ENCODE data around the gene USP32.

The USP32 gene

GRCh38 chr17:60153606-60154390 lies 238.1 kb downstream of the USP32 start:
- no peak for DNase-seq (ENCODE audit: low read depth)

DNA sequence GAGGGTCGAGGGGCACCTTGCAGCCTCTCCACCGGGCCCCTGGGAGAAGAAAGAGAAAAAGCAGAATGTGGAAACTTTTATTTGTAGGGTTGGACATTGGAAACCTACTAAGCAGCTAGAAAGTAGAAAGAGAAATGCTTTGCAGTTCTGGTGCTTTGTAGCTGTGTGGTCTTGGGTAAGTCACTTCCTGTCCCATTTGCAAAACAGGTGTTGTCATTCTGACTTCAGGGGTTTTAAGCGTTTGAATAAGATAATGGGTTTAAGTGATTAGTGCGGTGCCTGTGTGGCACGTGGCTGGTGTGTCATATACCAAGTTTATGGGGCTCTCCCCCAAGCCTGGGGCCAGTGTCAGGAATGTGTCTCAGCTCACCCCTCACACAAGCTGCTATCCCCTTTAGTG lies 240.6 kb downstream of the USP32 start:
- no peak for DNase-seq (ENCODE audit: low read depth)

GRCh38 chr17:60149691-60150582 lies 242.0 kb downstream of the USP32 start, which contains the start of gene CA4:
CA4 (plus strand) TSS chr17:60149973; CDS start chr17:60150035, 62 bp downstream.
- DNase-seq (ENCODE audit: low read depth): no peak

- DNase-seq (ENCODE audit: low read depth): no peak
Observed at GRCh38 chr17:60148373-60148772, 243.6 kb downstream of the USP32 start.

GRCh38 chr17:60147553-60148223 lies 244.2 kb downstream of the USP32 start:
- DNase-seq (ENCODE audit: low read depth): no peak

GRCh38 chr17:60146206-60146605 lies 245.7 kb downstream of the USP32 start:
- DNase-seq (ENCODE audit: low read depth): no peak

DNA sequence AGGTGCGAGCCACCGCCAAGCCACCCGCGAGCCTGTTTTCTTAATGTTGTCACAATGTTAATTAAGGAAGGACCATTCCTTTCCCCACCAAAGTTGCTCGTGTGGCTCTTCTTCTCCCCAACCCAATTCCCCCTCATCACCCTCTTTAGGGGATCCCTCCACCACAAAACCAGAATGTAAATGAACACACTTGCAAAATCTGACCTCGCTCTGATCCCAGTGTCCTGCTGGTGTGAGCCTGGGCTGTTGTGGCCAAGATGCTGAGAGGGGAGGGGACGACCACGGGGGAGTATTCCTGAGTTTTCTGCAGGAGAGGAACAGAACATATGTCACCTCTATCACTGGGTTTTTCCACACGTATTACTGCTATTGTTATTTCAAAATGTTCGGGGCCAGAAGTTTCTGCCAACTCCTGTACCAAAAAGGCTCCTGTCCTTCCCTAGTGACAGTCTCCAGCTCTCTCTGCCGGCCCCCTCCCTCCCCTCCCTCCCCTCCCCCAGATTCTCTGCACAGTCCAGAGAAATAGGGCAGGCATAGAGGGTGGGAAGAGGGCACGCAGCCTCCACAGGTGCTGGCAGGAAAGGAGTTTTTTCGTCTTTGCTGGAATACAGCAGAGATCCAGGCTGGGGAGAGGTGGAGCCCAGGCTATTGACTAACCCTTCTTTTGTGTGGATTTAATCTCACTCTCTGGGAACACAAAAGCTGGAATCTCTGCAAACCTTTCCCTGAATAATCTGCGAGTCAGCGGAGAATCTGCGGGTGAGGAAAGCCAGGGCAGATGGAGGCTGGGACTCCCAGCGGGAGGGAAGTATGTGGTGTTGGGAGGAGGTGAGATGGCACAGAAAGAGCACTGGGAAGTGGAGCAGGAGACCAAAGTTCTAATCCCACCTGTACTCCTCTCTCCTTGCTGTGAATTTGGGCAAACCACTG lies 246.7 kb downstream of the USP32 start:
- no peak for DNase-seq (ENCODE audit: low read depth)

DNA sequence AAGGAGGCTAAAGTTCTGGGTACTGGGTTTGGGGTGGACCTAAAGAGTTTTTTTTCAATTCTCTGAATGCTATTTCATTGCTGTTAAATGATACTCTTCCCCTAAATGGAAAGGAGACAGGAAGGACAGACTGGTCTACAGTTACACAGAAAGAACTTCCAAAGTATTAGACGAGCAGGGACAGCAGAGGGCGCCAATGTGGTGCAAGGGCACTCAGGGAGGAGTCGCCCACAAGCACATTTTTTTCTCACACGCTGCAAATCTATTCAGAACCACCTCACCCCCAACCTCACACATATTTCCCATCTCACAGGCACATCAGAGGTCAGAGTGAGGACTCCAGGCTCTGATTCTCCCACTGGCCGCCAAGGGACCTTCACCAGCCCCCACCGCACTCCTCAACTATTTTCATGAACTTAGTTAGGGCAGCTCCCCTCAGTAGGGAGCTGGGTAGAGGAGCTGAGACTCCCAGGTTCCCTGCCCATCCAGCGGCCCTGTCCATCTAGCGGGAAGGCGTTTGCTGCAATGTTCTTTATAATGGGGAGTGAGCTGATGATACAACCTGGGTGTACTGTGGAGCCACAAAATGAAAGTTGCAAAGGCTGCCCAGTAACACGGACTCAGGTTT lies 248.9 kb downstream of the USP32 start:
- DNase-seq (ENCODE audit: low read depth): peak; percentile 54

DNA sequence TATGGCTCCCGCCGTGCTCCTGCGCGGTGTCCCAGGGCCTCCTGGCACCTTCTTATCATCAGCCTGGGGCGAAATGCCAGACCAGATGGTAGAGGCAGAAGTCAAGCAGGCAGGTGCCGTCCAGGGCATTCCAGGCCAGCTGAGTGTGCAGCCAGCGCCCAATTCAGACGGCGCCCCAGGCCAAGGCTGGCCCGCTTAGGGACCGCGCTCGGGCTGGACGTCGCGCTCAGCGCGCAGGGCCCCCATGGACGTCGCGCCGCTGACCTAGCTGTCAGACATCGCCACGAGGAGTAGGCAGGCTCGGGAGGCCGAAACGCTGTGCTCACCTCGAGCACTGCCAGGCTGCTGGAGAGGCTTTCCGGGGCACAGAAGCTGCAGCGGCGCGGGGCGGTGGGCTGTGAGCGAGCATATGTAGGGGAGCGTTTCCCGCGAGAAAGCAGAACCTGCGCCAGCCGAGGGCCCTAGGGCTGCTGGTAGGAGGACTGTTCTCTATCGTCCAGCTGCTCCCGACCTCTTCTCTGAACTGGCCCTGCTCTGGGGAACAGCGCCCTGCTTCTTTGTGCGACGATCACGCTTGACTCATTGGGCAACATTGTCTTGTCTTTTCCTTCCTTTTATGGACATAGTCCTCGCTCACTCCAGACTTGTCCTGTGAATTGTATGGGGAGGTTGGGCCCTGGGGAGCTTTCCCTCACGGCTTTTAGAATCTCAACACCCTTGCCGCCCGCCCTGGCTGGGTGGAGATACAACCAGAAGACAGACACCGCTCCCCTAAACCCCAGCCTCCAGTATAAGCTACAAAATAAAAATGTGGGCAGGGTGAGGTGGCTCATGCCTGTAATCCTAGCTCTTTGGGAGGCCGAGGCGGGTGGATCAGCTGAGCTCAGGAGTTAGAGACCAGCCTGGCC lies 250.6 kb downstream of the USP32 start:
- no peak for DNase-seq (ENCODE audit: low read depth)

DNA sequence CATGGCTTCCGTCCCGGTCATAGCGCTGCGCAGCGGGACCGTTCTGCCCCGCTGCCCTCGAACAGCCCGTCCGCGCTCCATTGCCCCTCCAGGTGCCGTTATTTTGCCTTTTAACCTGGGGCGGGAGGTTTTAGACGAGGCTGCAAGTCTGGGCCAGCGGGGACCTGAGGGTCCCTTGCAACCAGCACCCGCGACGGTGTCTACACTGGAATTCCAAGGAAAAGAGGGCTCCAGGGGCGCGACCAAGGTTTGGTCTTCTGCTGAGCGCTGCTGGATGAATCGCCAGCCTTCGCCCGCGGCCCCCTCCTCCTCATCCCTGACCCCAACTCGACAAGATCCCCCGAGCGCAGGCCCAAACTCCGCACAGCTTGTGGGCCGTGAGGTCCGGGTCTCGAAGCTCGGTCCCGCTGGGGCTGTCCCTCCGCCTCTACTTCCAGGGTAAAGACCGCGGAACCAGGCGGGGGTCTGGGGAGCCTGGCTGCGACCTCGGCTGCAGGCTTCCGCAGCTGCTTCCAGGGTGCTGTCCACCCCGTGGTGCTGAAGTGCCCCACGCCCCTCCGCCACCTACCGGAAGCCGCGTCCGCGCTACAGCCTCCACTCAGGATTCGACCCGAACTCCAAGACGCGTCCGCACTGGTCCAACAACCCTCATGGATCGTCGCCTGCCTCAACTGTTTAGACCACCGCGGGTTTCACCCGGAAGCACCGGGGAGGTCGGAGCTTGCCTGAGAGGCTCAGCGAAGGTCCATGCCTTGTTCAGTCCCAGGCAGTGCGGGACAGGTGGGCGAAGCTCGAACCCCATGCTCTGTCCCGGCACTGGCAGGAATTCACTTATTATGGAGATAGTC lies 252.3 kb downstream of the USP32 start:
- peak; percentile 47 for DNase-seq (ENCODE audit: low read depth)

DNA sequence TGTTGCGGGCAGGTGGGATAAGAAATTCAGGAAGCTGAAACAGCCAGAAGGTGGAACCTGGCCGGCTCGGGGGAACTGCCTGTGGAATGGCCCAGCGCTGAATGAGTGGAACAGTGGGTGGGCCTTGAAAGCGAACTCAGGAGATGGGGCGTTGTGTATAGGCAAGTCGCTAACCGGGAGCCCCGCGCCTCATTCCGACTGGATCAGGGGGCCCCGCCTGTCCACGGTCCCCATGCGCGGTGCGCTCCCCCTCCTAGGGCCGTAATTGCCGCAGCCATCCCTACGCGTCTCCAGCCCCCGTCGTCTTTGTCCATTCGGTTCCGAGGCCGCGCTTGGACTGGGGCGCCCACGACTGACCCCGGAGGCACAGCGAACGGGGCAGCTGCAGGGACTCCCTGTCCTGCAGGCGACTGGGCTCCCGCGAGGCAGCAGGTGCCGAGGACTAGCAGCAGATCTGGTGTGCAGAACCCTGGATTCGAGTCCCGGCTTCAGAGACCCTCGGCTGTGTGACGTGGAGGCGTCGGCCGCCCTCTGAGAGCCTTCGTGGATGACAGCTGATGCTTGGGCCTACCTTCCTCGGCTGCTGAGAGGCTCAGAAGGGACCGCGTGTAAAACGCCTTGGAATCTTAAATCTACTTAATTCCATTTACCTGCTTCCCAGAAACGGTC lies 253.0 kb downstream of the USP32 start:
- no peak for DNase-seq (ENCODE audit: low read depth)

- DNase-seq (ENCODE audit: low read depth): no peak
Observed at GRCh38 chr17:60137731-60138130, 254.2 kb downstream of the USP32 start.

- DNase-seq (ENCODE audit: low read depth): no peak
Observed at GRCh38 chr17:60135951-60136666, 255.8 kb downstream of the USP32 start.

GRCh38 chr17:60135151-60135950 lies 256.6 kb downstream of the USP32 start:
- peak; percentile 61 for DNase-seq (ENCODE audit: low read depth)

DNA sequence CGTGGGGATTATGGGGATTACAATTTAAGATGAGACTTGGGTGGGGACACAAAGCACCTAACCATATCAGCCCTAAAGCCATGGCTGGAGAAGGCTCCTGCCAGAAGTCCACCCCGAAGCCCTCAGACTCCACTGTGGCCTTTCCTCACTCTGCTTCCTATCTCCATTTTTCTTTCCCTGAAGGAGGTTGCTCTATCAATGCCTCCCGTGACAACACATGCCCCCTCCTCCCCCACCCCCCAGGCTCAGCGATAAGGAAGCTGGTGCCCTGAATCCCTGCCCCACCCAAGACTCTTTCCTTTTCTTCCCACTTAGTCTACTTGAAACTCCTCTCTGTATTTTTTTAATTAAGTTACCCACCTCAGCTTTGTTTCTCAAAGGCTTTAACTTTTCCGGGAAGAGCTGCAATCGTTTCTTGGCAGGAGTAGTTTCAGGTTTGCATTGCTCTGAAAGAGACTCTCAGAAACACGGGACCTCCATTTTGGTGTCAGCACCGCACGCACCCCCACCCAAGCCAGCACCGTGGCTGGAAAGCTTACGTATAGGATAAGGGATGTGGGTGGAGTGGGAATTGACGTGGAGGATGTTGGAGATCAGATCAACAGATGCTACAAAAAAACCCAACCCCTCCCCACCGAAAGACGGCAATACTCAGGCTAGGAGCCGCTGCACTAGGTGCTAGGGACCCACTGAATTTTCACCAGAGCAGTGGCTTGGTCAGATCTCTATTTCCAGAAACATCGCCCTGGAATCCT lies 257.4 kb downstream of the USP32 start:
- DNase-seq (ENCODE audit: low read depth): no peak

DNA sequence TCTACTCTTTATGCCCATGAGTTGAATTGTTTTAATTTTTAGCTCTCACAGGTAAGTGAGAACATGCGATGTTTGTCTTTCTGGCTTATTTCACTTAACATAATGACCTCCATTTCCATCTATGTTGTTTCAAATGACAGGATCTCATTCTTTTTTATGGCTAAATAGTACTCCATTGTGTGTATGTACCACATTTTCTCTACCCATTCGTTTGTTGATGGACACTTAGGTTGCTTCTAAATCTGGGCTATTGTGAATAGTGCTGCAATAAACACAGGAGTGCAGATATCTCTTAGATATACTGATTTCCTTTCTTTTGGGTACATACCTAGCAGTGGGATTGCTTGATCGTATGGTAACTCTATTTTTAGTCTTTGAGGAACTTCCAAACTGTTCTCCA lies 261.5 kb downstream of the USP32 start:
- DNase-seq (ENCODE audit: low read depth): no peak

Measured in activated T-helper 1 cell treated with Interleukin-2 at 50 U/mL for 16 hours (primary cell).